GM18868 (cell line): ENCODE results near the gene CLPTM1L.
"Not testable (repeated sequence)": the region's sequence is repeated elsewhere in the genome, so short reads cannot be mapped to it uniquely, and the experiment has no call there.

Experiments used
- ATAC-seq: cut with Tn5 transposase; IDR thresholded peaks from one replicate; pipeline ENCODE4 v1.9.1; 2021; ENCODE audit warnings: mild to moderate bottlenecking, moderate library complexity; ENCODE audit not compliant: unreplicated experiment

CLPTM1L gene

DNA sequence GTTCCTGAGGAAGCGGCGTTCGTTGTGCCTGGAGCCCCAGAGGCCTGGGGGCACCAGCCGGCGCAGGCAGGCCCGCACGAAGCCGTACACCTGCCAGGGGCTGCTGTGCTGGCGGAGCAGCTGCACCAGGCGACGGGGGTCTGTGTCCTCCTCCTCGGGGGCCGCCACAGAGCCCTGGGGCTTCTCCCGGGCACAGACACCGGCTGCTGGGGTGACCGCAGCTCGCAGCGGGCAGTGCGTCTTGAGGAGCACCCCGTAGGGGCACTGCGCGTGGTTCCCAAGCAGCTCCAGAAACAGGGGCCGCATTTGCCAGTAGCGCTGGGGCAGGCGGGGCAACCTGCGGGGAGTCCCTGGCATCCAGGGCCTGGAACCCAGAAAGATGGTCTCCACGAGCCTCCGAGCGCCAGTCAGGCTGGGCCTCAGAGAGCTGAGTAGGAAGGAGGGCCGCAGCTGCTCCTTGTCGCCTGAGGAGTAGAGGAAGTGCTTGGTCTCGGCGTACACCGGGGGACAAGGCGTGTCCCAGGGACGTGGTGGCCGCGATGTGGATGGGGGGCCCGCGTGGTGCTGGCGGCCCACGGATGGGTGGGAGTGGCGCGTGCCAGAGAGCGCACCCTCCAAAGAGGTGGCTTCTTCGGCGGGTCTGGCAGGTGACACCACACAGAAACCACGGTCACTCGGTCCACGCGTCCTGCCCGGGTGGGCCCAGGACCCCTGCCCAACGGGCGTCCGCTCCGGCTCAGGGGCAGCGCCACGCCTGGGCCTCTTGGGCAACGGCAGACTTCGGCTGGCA, 51.3 kb downstream of the CLPTM1L start:
- ATAC-seq: no peak

DNA sequence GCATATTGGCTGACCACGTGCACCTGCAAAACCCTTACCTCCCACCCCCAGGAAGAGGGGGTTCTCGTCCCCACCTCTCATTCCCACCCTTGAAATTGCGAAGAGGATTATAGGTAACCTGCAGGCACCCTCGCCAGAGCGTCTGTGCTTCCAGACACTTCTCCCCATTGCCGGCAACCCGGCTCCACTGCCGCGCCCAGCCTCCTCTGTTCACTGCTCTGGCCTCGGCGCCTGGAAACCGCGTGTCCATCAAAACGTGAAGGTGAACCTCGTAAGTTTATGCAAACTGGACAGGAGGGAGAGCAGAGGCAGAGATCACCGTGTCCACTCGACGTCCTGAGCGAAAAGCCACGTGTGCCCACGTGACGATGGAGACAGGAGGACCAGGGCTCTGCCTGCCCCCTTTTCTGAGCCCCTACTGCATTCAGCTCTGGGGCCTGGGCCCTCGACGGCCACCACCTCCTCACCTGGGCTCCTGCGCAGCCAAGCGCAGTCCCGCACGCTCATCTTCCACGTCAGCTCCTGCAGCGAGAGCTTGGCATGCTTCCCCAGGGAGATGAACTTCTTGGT, 52.0 kb downstream of the CLPTM1L start:
- no peak for ATAC-seq

DNA sequence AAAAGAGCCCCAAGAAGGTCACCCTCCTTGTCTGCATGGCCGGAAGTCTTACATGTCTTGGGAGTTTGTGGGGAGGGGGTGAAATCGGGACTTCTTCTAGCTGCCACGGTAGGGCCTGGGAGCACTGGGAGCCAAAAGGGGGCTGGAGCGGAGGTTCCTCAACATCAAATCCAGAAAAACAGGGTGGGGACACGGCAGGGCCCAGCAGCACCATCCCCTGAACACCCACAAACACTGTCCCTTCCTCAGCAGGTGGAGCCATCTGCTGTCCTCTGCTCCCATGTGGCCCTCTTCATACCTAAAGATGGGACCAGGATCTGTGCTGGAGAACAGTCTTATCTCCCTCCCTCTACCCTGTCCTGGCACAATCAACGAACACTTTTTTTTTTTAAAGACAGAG, 52.8 kb downstream of the CLPTM1L start:
- no peak for ATAC-seq

DNA sequence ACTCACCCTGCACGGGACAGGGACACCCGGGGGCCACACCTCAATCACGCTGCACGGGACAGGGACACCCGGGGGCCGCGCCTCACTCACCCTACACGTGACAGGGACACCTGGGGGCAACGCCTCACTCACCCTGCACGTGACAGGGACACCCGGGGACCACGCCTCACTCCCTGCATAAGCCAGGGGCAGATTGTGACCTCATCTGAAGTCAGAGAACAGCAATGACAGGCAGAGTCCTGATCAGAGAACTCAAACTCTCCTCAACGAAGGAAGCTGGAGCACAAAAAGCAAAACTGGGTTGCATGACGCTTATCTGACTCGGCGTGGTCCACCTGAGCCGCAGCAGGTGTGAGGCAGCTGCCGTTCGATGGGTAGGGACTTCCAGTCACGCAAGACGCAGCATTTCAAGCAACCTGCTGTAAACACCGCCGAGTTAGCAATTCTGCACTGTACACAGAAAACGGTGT, 53.3 kb downstream of the CLPTM1L start:
- no peak for ATAC-seq

DNA sequence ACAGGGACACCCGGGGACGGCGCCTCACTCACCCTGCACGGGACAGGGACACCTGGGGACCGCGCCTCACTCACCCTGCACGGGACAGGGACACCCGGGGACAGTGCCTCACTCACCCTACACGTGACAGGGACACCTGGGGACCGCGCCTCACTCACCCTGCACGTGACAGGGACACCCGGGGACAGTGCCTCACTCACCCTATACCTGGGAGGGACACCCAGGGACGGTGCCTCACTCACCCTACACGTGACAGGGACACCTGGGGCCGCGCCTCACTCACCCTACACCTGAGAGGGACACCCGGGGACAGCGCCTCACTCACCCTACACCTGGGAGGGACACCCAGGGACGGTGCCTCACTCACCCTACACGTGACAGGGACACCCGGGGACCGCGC, 53.9 kb downstream of the CLPTM1L start:
- ATAC-seq: not testable (repeated sequence)

DNA sequence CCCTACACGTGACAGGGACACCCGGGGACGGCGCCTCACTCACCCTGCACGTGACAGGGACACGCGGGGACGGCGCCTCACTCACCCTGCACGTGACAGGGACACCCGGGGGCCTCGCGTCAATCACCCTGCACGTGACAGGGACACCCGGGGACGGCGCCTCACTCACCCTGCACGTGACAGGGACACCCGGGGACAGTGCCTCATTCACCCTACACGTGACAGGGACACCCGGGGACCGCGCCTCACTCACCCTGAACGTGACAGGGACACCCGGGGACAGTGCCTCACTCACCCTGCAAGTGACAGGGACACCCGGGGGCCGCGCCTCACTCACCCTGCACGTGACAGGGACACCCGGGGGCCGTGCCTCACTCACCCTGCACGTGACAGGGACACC, 55.3 kb downstream of the CLPTM1L start:
- not testable (repeated sequence) for ATAC-seq

DNA sequence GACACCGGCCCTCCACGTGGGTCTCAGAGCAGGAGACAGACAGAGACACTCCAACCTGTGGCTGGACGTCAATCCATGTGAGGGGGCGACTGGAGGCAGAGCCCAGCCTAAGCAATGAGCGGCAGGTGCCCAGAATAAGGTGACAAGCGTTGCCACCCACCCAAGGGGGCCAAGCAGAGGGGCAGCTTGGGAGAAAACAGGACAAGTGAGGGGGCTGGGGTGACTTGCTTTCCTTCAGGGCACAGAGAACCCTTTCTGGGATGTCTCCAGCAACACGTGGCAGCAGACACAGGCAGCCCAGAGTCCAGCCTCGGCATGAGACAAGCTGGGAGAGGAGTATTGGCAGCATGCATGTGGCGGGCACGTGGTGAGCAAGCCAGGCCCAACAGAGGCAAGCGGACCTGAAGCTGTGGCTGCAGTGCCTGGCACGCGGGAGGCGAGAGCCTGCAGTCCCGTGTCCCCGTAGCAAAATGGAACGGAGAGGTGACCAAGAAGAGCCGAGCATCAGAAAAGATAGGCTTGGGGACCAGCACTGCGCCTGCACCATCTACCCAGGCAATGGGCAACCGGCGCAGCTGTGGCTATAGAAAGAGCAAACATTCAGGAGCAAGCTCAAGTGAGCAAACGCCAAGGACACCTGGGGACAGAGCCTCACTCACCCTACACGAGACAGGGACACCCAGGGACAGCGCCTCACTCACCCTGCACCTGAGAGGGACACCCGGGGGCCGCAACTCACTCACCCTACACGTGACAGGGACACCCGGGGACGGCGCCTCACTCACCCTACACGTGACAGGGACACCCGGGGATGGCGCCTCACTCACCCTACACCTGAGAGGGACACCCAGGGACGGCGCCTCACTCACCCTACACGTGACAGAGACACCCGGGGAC, 56.2 kb downstream of the CLPTM1L start:
- no peak for ATAC-seq

DNA sequence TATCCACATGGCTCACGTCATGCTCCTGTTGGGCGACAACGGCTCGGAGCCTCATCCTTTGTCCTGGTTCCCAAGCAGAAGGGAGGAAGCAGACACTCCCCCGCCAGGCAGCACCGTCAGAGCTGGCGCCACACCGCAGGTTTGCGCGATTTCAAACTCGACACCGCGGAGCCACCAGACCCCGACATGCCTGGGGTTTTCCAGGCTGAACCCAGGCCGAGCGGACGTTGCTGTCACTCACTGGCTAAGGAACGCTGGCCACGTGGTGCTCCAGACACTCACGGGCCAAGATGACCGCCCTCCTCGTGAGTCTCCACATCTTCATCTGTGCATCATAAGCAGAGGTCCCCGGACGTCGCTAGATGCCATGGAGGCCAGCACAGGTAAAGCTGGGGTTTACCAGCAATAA, 59.0 kb downstream of the CLPTM1L start:
- ATAC-seq: no peak

DNA sequence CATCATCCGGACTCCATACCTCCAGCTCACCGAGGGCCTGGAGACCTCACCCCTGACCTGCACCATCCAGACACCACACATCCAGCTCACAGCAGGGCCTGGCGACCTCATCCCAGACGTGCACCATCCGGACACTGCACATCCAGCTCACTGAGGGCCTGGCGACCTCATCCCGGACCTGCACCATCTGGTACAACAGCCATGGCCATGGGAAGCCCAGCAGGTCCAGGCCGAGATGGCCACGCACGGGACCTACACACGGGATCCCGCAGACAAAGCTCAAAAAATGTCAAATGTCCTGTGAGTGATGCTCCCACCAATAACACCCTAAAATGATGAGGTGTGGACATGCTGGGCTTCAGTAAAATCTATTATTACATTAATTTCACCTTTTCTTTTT, 59.8 kb downstream of the CLPTM1L start:
- ATAC-seq: no peak

DNA sequence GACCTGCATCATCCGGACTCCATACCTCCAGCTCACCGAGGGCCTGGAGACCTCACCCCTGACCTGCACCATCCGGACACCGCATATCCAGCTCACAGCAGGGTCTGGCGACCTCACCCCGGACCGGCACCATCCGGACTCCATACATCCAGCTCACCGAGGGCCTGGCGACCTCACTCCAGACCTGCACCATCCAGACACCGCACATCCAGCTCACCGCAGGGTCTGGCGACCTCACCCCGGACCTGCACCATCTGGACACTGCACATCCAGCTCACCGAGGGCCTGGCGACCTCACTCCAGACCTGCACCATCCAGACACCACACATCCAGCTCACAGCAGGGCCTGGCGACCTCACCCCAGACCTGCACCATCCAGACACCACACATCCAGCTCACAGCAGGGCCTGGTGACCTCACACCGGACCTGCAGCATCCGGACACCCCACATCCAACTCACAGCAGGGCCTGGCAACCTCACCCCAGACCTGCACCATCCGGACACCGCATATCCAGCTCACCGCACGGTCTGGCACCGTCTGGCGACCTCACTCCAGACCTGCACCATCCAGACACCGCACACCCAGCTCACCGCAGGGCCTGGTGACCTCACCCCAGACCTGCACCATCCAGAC, 60.4 kb downstream of the CLPTM1L start:
- not testable (repeated sequence) for ATAC-seq

DNA sequence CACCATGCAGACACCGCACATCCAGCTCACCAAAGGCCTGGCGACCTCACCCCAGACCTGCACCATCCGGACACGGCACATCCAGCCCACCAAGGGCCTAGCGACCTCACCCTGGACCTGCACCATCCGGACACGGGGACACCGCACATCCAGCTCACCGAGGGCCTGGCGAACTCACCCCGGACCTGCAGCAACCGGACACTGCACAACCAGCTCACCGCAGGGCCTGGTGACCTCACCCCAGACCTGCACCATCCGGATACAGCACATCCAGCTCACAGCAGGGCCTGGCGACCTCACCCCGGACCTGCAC, 61.2 kb downstream of the CLPTM1L start:
- not testable (repeated sequence) for ATAC-seq

DNA sequence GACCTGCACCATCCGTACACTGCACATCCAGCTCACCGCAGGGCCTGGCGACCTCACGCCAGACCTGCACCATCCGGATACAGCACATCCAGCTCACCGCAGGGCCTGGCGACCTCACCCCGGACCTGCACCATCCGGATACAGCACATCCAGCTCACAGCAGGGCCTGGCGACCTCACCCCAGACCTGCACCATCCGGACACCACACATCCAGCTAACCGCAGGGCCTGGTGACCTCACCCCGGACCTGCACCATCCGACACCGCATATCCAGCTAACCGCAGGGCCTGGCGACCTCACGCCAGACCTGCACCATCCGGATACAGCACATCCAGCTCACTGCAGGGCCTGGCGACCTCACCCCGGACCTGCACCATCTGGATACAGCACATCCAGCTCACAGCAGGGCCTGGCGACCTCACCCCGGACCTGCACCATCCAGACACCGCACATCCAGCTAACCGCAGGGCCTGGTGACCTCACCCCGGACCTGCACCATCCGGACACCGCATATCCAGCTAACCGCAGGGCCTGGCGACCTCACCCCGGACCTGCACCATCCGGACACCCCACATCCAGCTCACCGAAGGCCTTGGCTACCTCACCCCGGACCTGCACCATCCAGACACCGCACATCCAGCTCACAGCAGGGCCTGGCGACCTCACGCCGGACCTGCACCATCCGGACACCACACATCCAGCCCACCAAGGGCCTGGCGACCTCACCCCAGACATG, 61.7 kb downstream of the CLPTM1L start:
- not testable (repeated sequence) for ATAC-seq

DNA sequence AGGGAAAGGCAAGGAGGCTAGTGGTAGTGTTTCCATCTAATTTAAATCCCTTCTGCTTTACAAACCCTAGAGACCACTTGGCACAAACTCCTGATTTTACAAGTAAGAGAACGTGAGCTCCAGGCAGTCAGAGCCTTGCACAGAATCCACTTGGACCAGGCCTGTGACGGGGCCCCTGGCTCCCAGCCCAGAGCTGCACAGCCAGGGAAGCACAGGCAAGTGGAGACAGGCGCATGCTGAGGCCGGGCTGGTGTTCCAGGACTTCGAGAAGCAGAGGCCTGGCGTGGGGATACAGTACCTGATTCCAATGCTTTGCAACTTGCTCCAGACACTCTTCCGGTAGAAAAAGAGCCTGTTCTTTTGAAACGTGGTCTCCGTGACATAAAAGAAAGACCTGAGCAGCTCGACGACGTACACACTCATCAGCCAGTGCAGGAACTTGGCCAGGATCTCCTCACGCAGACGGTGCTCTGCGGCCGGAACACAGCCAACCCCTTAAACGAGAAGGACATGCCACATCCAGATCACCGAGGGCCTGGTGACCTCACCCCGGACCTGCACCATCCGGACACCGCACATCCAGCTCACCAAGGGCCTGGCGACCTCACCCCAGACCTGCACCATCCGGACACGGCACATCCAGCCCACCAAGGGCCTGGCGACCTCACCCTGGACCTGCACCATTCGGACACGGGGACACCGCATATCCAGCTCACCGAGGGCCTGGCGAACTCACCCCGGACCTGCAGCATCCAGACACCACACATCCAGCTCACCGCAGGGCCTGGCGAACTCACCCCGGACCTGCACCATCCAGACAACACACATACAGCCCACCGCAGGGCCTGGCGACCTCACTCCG, 62.5 kb downstream of the CLPTM1L start:
- no peak for ATAC-seq

DNA sequence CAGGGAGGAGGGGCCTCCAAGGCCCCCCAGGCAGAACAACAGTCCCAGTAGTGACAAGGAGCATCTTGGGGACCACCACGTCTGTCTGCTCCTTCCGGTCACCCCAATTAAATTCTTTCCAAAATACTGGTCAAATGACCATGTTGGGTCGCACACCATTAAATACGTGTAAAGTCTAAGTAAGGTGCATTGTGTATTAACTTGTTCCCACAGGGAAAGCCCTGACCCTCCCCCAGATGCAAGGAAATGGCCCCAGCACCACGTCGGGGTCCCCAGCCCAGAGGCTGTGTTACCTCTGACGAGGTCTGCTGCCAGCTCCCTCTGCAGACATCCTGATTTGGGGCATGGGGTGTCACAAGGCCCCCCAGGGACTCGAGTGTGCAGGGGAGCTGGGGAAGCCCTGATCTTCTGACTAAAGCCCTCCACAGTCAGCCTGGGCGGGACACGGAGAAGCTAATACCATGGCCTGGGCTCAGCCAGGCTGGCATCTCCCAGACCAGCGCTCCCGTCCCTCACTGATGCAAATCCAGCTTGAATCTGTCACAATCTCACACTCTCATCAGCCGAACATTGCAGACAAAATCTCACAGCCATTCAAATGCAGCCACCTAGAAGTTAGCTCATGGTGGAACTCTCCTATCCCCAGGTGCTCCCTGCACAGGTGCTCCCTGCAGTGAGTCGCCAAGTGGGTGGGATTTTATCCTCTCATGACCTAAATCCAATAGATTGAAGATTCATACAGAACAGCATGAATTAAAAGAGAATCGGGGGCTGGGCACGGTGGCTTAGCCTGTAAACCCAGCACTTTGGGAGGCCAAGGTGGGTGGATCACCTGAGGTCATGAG, 63.6 kb downstream of the CLPTM1L start:
- no peak for ATAC-seq

DNA sequence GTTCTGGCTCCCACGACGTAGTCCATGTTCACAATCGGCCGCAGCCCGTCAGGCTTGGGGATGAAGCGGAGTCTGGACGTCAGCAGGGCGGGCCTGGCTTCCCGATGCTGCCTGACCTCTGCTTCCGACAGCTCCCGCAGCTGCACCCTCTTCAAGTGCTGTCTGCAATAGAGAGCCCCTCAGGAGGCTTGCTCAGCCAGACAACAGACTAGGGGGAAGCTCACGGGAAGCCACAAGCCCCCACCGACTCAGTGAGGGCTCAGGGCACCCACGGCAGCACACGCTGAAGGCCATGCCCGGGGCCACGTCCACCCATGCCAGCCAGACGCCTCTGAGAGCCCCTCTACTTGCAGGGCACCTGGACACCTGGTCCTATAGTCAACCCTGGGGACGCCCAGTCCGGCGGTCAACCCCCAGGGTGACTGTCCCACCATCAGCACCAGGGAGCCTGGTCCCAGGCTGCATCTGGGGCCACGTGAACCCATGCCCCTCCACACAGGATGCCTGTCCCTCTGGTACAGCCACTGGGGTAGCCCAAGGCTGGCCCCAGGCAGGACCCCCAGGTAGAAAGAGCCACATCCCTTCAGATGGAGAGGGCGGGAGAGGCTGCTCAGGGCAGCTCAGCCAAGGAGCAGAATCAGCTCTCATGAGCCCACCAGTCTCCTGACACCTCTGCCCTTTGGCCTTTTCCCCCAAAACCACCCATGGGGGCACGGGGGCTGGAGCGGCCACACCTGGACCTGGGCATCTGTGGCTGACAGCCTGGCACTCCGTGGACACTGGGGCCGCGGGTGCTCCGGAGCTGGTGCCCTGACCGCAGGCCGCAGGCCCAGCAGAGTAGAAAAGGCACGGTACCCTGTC, 64.5 kb downstream of the CLPTM1L start:
- ATAC-seq: no peak

DNA sequence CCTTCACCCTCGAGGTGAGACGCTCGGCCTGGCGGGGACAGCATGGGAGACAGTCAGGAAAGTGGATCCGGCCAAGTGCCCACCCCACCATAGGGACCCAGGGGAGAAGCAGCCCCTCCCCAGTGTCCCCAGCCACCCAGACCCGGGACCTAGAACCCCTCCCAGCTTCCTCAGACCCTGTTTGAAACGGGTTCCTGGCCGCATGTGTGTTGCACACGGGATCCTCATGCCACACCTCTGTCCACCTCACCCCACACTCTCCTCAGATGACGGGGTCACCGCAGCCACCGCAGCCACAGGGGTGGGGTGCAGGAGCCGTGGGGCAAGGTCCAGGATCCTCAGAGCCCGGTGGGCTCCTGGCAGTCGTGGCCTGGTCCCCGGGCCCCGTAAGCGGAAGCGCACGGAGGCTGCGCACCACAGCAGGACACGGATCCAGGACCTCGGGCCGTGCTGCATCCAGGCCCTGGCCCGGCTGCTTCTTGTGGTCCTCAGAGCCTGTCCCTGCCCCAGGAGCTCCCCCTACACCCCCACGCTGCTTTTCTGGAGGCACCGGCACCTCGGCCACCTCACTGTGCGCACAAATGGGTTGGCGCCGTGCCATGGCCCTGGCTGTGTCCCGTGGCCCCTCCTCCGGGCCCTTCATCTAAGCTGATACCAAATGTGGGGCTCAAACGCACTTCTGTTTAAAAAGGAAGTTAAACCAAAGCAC, 65.3 kb downstream of the CLPTM1L start:
- ATAC-seq: no peak
